Activated T-cell treated with anti-CD3 and anti-CD28 coated beads for 4 hours (primary cell): ENCODE data around the gene ARHGEF16.

Source experiments
- DNase-seq: peaks from one replicate; pipeline ENCODE4 v3.0.0-alpha.2; 2020

ARHGEF16 gene

GRCh38 chr1:3505161-3505560 is 50.7 kb downstream of the ARHGEF16 start:
- DNase-seq: no peak

- DNase-seq: no peak
Observed at GRCh38 chr1:3506041-3506440, 51.6 kb downstream of the ARHGEF16 start.

- no peak for DNase-seq
Observed at GRCh38 chr1:3506943-3507342, 52.5 kb downstream of the ARHGEF16 start.

GRCh38 chr1:3507636-3508275 is 53.3 kb downstream of the ARHGEF16 start:
- no peak for DNase-seq

- no peak for DNase-seq
Observed at GRCh38 chr1:3508757-3509415, 54.4 kb downstream of the ARHGEF16 start.

GRCh38 chr1:3509721-3510120 is 55.3 kb downstream of the ARHGEF16 start:
- DNase-seq: no peak

- no peak for DNase-seq
Observed at GRCh38 chr1:3510136-3510955, 55.9 kb downstream of the ARHGEF16 start.

GRCh38 chr1:3510956-3511250 is 56.4 kb downstream of the ARHGEF16 start:
- no peak for DNase-seq

GRCh38 chr1:3511306-3511705 is 56.8 kb downstream of the ARHGEF16 start:
- no peak for DNase-seq

GRCh38 chr1:3511856-3512255 is 57.4 kb downstream of the ARHGEF16 start:
- no peak for DNase-seq

GRCh38 chr1:3514404-3514803 is 59.9 kb downstream of the ARHGEF16 start:
- DNase-seq: no peak

- DNase-seq: no peak
Observed at GRCh38 chr1:3515272-3515671, 60.8 kb downstream of the ARHGEF16 start.

- DNase-seq: no peak
Observed at GRCh38 chr1:3515774-3516480, 61.5 kb downstream of the ARHGEF16 start.

- DNase-seq: no peak
Observed at GRCh38 chr1:3516481-3516869, 62.0 kb downstream of the ARHGEF16 start.

- no peak for DNase-seq
Observed at GRCh38 chr1:3516911-3517675, 62.6 kb downstream of the ARHGEF16 start.

- DNase-seq: peak; percentile 11
Observed at GRCh38 chr1:3518256-3518655, 63.8 kb downstream of the ARHGEF16 start.

- no peak for DNase-seq
Observed at GRCh38 chr1:3518756-3519155, 64.3 kb downstream of the ARHGEF16 start.

GRCh38 chr1:3519301-3519885 is 64.9 kb downstream of the ARHGEF16 start:
- DNase-seq: no peak

GRCh38 chr1:3520419-3521378 is 66.2 kb downstream of the ARHGEF16 start:
- no peak for DNase-seq

GRCh38 chr1:3521426-3521825 is 67.0 kb downstream of the ARHGEF16 start:
- DNase-seq: no peak

- DNase-seq: no peak
Observed at GRCh38 chr1:3522112-3522511, 67.6 kb downstream of the ARHGEF16 start.
